Activated CD8-positive, alpha-beta memory T cell treated with anti-CD3 and anti-CD28 coated beads for 48 hours (primary cell): ENCODE measurements around the gene UBE2D2.

Experiments used
- DNase-seq, 3 experiments: peaks; one replicate each; pipeline ENCODE4 v3.0.0-alpha.2; 2020; ENCODE audit warnings: low read depth in 2 of 3, low spot score in 2 of 3

UBE2D2 gene

GRCh38 chr5:139635191-139635590 lies 74.1 kb downstream of the UBE2D2 start:
- no peak for DNase-seq

- DNase-seq, result peak in 1 of 3 experiments; percentile 3
Observed at GRCh38 chr5:139635606-139636206, 74.6 kb downstream of the UBE2D2 start.

- peak in 1 of 3 experiments; percentile 20 for DNase-seq
Observed at GRCh38 chr5:139636207-139636792, 75.2 kb downstream of the UBE2D2 start.

GRCh38 chr5:139636975-139637408 lies 75.9 kb downstream of the UBE2D2 start:
- DNase-seq, result peak in 1 of 3 experiments; percentile 12

GRCh38 chr5:139637438-139638089 lies 76.4 kb downstream of the UBE2D2 start:
- DNase-seq, result peak in 1 of 3 experiments; percentile 28

- DNase-seq, result peak in 1 of 3 experiments; percentile 1
Observed at GRCh38 chr5:139638090-139638735, 77.1 kb downstream of the UBE2D2 start.

- DNase-seq, result peak in 1 of 3 experiments; percentile 1
Observed at GRCh38 chr5:139638736-139639618, 77.8 kb downstream of the UBE2D2 start.

- DNase-seq, result no peak
Observed at GRCh38 chr5:139639619-139640380, 78.7 kb downstream of the UBE2D2 start.

- DNase-seq, result no peak
Observed at GRCh38 chr5:139640421-139641115, 79.4 kb downstream of the UBE2D2 start.

GRCh38 chr5:139641116-139642080 lies 80.3 kb downstream of the UBE2D2 start:
- DNase-seq, result no peak

- no peak for DNase-seq
Observed at GRCh38 chr5:139642213-139642612, 81.1 kb downstream of the UBE2D2 start.

- DNase-seq, result no peak
Observed at GRCh38 chr5:139642891-139643871, 82.0 kb downstream of the UBE2D2 start.

- no peak for DNase-seq
Observed at GRCh38 chr5:139644001-139644456, 82.9 kb downstream of the UBE2D2 start.

- DNase-seq, result no peak
Observed at GRCh38 chr5:139644646-139645429, 83.7 kb downstream of the UBE2D2 start.

GRCh38 chr5:139645430-139645871 lies 84.3 kb downstream of the UBE2D2 start:
- no peak for DNase-seq

GRCh38 chr5:139646111-139646510 lies 85.0 kb downstream of the UBE2D2 start:
- no peak for DNase-seq
